ENCODE results near the gene SLC35F2.
"Not testable (repeated sequence)": the region's sequence is repeated elsewhere in the genome, so short reads cannot be mapped to it uniquely, and the experiment has no call there.

SLC35F2 gene

DNA sequence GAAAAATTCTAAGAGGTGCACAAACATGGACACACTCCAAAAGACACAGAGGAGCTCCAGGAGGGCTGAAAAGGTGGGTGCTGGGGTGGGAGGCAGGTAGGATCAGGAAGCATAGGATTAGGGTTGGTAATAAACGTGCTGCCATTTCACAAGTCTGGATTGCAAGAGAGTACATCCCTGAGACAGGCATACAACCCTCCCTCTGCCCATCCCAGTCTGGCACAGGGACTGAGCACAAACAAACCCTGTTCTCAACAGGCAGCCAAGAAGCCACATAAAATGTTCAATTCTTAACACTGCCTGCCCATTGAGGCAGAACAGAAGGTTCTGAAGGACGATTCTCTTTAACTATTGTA is 18.5 kb downstream of the SLC35F2 start:
- peak in 7 of 14 donors; percentile 18 to 63 (median 33) for DNase-seq

DNA sequence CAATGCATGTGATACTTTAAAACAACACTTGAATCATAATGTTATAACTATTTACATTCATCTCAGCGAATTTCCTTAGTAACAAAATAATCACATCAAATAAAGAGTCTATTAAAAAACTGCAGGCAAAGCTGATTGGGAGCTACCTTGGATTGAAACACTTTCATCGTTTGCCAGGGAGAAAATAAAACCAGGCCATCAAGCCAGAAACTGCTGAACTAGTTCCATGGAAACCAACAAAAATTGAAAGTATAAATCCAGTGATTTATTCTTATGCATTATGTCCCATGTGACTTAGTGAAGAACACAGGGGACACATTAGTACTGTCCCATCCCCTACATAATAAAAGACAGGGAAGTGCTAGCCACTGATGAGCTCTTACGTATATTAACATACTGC is 21.7 kb downstream of the SLC35F2 start:
- DNase-seq: no peak

DNA sequence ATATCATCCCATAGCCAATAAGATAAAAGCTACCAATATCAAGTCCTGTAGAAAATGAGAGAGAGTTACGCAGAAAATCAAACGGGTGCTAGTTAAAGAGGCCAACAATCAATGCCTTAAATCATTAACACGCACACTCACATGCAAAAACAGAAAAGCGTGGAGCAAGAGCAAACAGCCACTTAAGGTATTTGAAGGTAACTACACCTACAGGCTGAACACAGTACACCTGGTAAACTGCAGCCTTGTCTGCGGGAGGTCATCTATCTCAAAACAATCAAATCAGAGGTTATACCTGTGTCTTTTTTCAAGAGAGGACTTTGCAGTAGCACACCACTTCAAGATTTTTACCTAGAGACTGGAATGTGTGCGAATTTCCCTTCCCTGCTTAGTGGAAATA is 23.6 kb downstream of the SLC35F2 start:
- DNase-seq: no peak

DNA sequence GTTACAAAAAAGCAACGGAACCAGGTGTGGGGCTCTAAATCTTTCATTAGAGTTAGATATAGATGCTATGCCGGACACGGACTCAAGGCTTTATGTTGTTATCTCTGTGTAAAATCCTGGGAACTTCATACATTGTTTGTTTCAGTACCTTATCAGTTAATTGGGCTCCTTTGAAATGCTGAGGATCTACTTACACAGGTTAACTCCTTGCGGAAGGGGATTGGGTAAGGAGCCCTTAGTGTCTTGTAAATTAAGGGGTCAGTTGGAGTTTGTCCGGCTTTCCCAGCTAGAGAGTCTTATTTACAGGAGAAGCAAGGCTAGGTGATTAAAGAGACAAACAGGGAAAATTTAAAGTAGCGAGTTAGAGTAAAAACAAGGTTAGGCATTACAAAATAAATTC is 24.7 kb downstream of the SLC35F2 start:
- DNase-seq: not testable (repeated sequence)

DNA sequence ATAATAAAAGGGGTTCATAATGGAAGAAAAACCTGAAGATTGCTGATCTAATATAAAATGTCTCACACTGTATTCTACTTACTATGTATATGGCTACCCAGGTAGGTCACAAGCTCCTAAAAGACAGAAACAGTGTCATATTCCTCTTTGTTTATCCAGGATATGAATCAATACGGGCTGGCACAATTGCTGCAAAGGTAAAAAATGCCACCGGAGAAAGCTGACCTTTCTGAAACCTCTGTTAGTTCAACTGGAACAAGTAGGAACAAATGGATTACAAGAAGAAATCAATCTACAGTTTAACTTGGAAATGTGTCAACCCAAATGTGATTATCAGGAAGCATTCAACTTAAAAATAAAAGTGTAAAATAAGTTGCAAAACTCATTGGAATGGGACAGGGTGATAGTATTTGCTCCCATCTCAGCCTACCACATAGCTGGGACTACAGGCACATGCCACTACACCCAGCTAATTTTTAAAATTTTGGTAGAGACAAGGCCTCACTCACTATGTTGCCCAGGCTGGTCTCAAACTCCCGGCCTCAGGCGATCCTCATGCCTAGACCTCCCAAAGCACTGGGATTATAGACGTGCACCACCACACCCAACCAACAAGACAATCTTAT is 27.6 kb downstream of the SLC35F2 start:
- no peak for DNase-seq

DNA sequence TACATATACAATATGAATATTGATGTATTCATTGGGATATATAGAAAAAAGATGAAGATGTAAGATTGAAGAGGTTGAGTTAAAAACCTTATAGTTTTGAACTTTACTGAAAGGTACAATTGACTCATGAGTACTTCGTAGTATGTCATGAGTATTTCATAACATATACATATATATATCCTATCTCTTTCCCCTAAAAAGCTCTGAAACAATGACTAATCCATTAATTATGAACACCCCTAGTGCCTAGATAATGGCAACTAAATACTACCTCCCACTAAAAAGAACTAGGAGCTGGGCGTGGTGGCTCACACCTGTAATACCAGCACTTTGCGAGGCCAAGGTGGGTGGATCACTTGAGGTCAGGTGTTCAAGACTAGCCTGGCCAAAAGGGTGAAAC is 31.5 kb downstream of the SLC35F2 start:
- no peak for DNase-seq

DNA sequence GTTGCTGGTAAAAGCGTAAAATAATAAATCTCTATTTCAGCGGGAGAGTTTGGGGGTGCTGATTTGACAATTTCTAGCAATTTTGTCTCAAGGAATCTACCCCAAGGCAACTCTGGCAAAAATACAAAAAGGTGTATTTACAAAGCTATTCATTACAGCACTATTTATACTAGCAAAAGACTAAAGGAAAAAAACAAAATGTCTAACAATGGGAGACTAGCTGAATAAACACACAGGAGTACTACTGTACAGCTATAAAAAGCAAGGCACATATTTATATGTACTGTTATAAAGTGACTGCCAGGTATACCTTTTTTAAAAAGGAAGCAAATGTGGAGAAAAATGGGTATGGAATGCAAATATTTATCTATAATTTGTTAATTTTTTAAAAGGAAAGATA is 32.7 kb downstream of the SLC35F2 start:
- no peak for DNase-seq

DNA sequence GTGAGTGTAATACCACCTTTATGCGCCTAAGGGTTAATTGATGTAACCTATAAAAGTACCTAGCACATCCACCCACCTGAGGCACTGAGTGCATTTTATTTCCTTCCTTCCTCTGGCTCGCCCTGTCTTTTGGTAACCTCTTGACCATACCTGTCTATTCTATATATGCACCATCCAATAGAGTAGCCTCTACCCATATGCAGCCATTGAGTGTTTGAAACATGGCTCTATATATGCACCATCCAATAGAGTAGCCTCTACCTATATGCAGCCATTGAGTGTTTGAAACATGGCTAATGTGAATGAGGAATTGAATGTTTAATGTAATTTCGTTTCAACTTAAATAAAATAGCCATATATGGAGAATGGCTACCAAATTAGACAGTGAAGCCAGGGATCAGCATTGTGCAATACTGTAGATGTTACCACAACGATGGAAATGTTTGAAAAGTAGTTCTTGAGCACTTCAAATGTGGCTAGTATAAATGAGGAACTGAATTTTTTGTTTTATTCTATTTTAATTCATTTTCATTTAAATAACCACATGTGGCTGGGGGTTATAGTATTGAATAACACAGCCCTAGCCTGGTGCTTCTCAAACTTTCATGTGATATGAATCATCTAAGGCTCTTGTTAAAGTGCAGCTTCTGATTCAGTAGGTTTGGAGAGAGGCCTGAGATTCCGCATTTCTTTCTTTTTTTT is 33.8 kb downstream of the SLC35F2 start:
- no peak for DNase-seq

DNA sequence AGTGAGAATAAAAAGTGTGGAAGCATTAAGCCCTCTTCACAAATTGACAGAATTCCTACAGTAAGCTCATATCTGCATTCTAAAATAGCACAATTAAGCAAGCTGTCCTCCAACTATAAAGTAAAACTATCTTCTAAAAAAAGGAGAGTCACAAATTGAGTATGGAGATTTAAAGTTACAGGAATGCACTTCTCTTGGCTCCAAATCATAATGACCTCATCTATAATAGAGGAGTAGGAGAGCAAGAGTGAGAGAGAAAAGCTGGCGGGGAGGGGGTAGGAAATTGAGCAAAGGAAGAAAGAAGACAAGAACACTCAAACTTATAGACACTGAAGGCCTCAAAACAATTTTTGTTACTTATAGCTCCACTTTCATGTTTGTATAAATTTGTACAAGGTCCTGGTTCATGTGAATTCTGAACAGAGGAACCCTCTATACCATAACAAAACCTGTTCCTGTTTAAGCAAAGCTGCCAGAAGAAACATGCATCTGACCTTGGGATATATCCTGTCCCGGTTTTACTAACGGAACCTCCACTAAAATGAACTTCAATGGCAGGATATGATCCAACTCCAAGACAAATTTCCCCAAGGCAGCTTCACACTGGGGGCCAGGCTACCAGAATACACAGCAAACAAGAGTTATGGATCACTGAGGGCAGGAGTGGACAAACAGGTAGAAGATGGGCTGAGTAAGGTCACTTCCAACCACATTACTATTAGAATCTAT is 37.2 kb downstream of the SLC35F2 start:
- DNase-seq: no peak

DNA sequence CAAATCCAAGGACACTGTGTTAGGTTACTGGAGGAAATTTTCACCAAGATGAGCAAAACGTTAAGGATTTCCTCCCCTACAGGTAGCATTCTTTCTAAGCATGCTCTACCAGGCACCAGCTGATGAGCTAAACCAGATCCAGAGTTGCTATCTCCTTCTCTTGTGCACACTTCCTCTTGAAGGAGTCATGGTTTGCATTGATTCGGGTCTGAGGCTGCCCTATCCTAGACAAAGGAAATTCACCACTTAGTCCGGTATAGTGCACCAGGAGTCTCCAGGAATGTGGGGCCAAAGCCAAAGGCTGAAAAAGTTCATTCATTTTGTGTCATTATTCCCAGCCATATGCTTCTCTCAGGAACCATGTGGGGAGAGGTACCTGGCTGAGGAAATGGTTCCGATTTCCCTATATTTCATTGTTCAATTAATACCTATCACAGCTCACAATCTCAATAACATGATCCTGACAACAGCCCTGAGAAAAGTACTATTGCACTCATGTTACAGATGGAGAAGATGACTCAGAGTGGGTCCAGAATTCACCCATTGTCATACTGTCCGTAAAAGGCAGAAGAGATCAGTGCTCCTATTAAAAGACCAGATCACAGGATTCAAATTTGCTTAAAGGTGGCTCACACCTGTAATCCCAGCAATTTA is 39.1 kb downstream of the SLC35F2 start:
- no peak for DNase-seq

DNA sequence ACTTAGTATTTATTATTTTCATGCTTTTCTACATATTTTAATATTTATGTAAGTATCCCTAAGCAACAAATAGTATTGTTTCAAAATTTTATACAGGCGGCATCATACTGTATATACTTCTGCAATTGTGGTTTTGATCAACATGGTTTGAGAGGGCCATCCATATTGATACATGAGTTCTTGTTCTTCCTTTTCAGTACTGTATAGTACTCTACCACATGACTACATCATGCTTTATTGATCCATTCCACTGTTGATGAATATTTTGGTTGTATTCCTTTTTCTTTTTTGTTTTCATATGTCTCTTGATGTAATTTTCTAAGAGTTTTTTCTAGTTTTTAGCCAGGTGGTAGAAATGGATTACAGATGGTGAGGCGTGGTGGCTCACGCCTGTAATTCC is 40.1 kb downstream of the SLC35F2 start:
- no peak for DNase-seq

DNA sequence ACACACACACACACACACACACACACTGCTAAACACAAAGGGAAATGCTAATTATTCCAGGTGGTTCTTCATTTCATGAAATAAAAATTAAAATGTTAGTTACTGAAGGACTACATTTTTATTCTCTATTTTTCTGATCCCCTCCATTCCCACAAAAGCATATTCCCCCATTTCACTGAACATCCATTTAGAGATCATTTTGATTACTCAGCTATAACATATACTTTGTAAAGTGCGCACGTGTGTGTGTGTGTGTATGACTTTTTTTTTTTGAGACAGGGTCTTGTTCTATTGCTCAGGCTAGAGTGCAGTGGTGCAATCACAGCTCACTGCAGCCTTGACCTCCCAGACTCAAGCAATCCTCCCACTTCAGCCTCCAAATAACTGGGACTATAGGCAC is 42.6 kb downstream of the SLC35F2 start:
- DNase-seq: no peak

DNA sequence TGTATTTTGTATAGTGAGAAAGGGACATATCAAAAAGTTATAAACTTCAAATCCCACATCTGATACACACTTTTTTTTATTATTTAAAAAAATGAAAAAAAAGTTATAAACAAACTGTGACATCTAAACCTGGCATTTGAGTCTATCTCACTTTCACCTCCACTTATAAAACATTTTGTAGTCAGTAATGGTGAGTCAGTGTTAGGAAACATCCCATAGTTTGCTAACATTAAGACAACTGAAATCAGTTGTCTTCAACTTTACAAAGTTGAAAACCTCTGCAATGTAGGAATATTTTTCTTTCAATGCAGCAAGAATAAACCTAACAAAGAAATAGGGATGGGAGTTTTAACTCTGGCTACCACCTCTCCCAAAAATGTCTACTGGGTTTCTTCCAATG is 47.7 kb downstream of the SLC35F2 start:
- DNase-seq: no peak

DNA sequence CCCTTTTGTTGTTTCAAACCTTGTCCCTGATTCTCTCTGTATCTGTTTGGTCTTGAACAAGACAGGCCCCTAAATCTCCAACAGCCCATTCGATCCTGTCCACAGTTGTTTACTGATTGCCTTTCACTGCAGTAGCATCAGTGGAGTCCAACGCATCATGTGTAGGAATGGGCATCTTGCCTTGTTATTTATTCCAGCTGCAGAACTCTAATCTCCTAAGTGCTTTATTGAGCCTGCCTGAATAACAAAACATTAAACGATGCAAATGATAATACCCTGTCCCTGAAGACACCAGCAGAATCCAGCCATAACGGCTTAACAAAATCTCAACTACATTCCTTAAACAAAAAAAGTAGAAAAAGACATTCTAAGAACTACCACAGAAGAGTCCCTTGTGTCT is 50.1 kb downstream of the SLC35F2 start:
- no peak for DNase-seq

DNA sequence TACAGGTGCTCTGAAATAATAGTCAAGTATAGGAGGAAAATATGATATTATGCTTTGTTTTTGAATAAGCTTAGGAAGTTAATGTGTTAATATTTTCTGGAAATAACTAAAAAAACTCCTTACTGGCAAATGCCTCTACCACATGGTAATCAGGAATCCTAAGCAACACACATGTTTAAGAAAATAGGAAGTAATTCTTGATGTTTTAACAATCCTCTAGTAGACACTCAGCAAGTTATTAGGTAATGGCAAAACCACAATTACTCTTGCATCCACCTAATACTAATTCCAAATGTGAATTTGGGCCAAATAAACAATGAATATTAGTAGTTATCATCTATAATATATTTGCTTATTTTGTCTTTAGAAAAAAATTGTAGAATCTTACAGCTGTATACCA is 53.6 kb downstream of the SLC35F2 start:
- no peak for DNase-seq

DNA sequence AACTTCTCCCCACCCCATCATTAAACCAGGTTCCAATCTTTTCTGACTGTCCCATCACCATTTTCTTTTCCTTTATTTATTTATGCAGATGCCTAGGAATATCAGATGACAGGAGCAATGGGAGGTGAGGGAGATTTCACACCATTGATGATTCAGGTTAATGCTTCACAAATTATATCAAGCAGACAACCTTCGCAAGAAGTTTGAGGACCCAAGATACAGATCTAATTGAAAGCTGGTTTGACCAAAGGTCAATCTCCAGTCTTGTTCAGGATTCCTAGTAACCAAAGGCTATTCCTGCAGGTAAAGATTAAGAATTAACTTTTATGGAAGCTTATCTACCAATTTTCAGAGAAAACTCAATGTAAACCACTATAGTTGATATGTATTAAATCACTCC is 54.4 kb downstream of the SLC35F2 start:
- DNase-seq: no peak

DNA sequence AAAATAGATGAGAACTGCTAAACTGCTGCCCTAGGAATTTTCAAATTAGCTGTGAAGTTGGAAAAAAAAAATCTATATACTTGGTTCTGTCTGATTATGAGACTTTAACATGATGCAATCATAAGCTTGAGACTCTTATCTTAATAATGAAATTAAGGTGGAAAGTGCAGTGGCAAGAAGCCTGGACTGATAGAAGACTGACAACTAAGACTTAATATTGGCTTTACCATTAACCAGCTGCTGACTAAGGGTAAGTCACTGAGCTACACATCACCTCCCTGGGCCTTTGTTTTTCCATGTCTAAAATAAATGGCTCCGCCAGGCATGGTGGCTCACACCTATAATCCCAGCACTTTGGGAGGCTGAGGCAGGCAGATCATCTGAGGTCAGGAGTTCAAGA is 56.9 kb downstream of the SLC35F2 start:
- no peak for DNase-seq

DNA sequence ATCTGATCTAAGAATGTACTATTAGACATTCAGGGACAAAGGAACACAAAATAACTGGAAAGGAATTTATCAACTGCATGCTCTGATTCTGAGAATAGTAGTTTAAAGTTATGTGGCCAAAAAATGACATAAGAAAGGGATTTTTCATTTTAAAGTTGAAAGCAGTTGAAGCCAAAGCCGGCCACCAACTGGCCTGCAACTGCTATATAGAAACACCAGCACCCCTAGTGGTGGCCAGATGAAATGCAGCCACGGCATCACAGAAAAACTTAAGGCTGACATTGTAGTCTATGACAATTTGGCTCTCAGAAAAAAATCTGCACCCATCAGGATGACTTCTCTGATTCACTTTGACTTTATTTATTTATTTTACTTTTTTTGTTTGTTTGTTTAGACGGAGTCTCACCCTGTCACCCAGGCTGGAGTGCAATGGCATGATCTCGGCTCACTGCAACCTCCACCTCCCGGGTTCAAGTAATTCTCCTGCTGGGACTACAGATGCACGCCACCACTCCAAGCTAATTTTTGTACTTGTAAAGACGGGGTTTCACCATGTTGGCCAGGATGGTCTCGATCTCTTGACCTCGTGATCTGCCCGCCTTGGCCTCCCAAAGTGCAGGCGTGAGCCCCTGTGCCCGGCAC is 59.2 kb downstream of the SLC35F2 start:
- peak in 8 of 14 donors; percentile 1 to 53 (median 7) for DNase-seq

DNA sequence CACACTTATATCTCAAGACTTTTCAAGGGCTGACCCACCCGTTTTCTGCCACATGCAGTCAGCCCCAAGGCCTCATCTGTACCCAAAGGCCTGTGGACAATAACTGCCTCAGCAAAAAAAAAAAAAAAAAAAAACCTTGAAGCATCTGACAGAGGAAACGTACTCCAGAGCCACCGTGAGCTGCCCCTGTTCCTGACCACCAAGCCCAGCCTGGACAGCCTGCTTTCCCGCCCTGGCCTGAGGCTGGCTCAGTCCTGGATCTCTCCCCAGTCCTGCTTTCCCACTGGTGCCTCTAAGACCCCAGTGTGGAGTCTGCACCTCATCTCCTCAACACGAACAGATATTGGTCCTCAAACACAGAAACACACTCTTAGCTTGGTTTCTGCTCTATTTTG is 66.5 kb downstream of the SLC35F2 start:
- DNase-seq: no peak

DNA sequence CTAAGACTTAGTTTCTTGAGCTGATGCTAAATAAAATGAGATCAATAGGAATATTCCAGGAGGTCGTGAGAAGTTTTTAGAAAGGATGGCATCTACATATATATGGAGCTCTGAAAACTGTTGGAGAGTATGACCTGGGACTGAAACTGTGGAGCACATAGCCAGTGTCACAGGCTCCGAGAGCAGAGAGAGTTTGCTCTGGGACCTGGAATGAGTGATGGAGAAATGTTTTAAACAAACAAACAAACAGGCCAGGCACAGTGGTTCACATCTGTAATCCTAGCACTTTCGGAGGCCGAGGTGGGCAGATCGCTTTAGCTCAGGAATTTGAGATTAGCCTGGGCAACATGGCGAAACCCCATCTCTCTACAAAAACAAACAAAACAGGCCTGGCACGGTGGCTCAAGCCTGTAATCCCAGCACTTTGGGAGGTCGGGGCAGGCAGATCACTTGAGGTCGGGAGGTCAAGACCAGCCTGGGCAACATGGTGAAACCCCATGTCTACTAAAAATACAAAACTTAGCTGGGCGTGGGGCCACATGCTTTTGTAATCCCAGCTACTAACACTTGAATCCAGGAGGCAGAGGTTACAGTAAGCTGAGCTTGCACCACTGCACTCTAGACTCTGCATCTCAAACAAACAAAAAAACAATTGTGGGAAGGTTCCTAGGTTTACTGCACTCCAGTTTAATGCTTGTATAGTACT is 67.1 kb downstream of the SLC35F2 start:
- no peak for DNase-seq

DNA sequence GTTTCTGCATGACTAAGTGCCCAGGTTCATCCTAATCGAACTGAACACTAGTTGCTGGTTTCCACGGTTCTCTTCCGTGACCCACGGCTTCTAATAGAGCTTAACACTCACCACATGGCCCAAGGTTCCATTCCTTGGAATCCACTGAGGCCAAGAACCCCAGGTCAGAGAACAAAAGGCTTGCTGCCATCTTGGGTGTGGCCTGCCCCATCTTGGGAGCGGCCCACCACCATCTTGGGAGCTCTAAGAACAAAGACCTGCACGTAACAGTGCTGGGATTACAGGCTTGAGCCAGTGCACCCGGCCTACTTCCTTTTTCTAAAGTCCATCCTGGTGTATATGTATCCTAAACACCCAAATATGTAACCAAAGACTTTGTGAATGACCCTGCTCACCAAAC is 68.8 kb downstream of the SLC35F2 start:
- DNase-seq: no peak

DNA sequence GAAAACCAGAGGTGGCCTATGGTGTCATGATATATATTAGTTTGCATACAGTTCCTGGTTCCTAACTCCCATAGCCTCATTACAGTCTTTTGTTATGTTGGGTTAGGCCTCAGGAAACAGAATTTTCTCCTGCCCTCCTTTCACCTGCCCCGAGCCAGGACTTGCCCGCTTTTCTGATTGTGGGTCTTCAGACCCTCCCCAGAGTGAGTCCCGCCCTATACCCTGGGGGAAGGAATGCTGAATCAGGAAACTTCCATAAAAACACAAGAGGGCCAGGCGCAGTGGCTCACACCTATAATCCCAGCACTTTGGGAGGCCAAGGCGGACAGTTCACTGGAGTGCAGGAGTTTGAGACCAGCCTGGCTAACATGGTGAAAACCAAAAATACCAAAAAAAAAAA is 70.9 kb downstream of the SLC35F2 start:
- no peak for DNase-seq

Data from C1 segment of cervical spinal cord (tissue), 14 donors.